K562 (cell line): ENCODE data around the gene KRTAP9-4. TPM values are rescaled to one million over a fixed set of nuclear protein-coding genes. Genes with fewer than 3 reads are reported as not detected.

Source experiments
- ATAC-seq: fragments of 200-7000 bp; cut with Tn5 transposase; 3 replicates; pipeline ENCODE4 v1.9.1; 2020; ENCODE audit warnings: moderate library complexity
- BruUV-seq: library from RNA; stranded (reverse); fragments of 400-500 nt; replicated peaks from 2 replicates; lab custom pipeline; 2021; lab: Mats Ljungman, UMichigan
- CTCF ChIA-PET: fragments of 300-600 bp; formaldehyde crosslinking; extraction: SDS; loops from one replicate; lab custom pipeline; 2021; ENCODE audit warnings: low intra/inter-chr PET ratio; lab: Yijun Ruan, JAX
- POLR2A ChIA-PET: fragments of 300-600, 350-650 bp; sonication (Branson Sonifier 250); formaldehyde crosslinking; extraction: SDS; loops from one replicate; lab custom pipeline; 2021; ENCODE audit warnings: antibody characterized with exemption, inconsistent platforms; lab: Yijun Ruan, JAX
- DNase-seq, 4 experiments: peaks; one replicate each; pipeline versions ENCODE4 v3.0.0 to v3.0.0-alpha.2; 2011 to 2018; ENCODE audit warnings: low spot score in 3 of 4, mixed read lengths in 3 of 4; ENCODE audit errors: extremely low read depth in 1 of 4
- FAIRE-seq: peaks from 2 replicates; lab custom pipeline; 2011; peaks lifted over from hg19 to GRCh38; lab: Jason Lieb, UNC
- H2AFZ ChIP-seq: 2 replicates; pipeline ENCODE4 v1.6.0; 2011; ENCODE audit warnings: low read depth, low read length, control low read depth, inconsistent platforms
- H3K27ac ChIP-seq: fragments of 200-600 bp; 3 replicates; pipeline ENCODE4 v1.8.0; 2011; ENCODE audit warnings: low read depth, mild to moderate bottlenecking, control low read depth, inconsistent platforms, low read length, moderate library complexity, mixed read lengths; ENCODE audit errors: extremely low read depth
- H3K27me3 ChIP-seq, 2 experiments: fragments of 300-600 bp in 1 of 2; 2 replicates in 1 of 2; 3 replicates in 1 of 2; pipeline versions ENCODE4 v1.6.0 to v1.8.0; 2011; ENCODE audit warnings: inconsistent platforms in 2 of 2, low read length in 2 of 2, mild to moderate bottlenecking in 1 of 2, mixed read lengths in 1 of 2, moderate library complexity in 1 of 2; ENCODE audit not compliant: control insufficient read depth in 2 of 2, insufficient read depth in 2 of 2
- H3K36me3 ChIP-seq: fragments of 300-600 bp; 3 replicates; pipeline ENCODE4 v1.8.0; 2011; ENCODE audit warnings: mild to moderate bottlenecking, low read length, inconsistent platforms; ENCODE audit not compliant: control insufficient read depth, insufficient read depth
- H3K4me1 ChIP-seq, 2 experiments: fragments of 200-600 bp in 1 of 2; replicated peaks in 1 of 2; 2 replicates in 1 of 2; 3 replicates in 1 of 2; pipeline versions ENCODE4 v1.5.1 to v1.8.0; 2011; ENCODE audit warnings: inconsistent platforms in 2 of 2, low read length in 2 of 2, mild to moderate bottlenecking in 1 of 2, mixed read lengths in 1 of 2, moderate library complexity in 1 of 2; ENCODE audit not compliant: control insufficient read depth in 2 of 2, insufficient read depth in 2 of 2
- H3K4me2 ChIP-seq: 2 replicates; pipeline ENCODE4 v1.6.1; 2011; ENCODE audit warnings: low read length, control low read depth, inconsistent platforms, mixed read lengths; ENCODE audit not compliant: insufficient read depth
- H3K4me3 ChIP-seq: fragments of 200-600 bp; sonication (generic), shearing (Covaris generic); 2 replicates; pipeline ENCODE4 v1.5.1; 2016; ENCODE audit warnings: control low read depth, inconsistent platforms
- H3K79me2 ChIP-seq: fragments of 200-600 bp; 3 replicates; pipeline ENCODE4 v1.8.0; 2011; ENCODE audit warnings: low read length, inconsistent platforms; ENCODE audit not compliant: control insufficient read depth, insufficient read depth
- H3K9ac ChIP-seq, 2 experiments: 2 replicates each; pipeline versions ENCODE4 v1.6.0 to v1.6.1; 2011; ENCODE audit warnings: low read depth in 2 of 2, low read length in 2 of 2, control low read depth in 1 of 2, inconsistent platforms in 1 of 2, mild to moderate bottlenecking in 1 of 2, mixed read lengths in 1 of 2; ENCODE audit not compliant: insufficient read depth in 1 of 2
- H3K9me1 ChIP-seq: one replicate; pipeline ENCODE4 v1.6.0; 2011; ENCODE audit warnings: inconsistent platforms, mild to moderate bottlenecking, low read length, moderate library complexity; ENCODE audit not compliant: control insufficient read depth, insufficient read depth
- H3K9me3 ChIP-seq: replicated peaks from 2 replicates; pipeline ENCODE4 v1.5.1; 2011; ENCODE audit warnings: low read depth, low read length, inconsistent platforms; ENCODE audit not compliant: control insufficient read depth, insufficient read depth
- H4K20me1 ChIP-seq: replicated peaks from 2 replicates; pipeline ENCODE4 v1.6.1; 2011; ENCODE audit warnings: low read length, inconsistent platforms, mixed read lengths; ENCODE audit not compliant: control insufficient read depth, insufficient read depth
- FIP1L1 ChIP-seq: fragments of 200-400 bp; formaldehyde crosslinking; IDR thresholded peaks from 2 replicates; pipeline ENCODE4 v1.6.1; 2018; ENCODE audit warnings: mild to moderate bottlenecking, low read depth, low read length; ENCODE audit not compliant: poor library complexity, severe bottlenecking
- NR2C2 ChIP-seq, 2 experiments: fragments of 200-800 bp in 1 of 2; sonication (Bioruptor generic) in 1 of 2; sonication (generic) in 1 of 2; formaldehyde crosslinking in 1 of 2; IDR thresholded peaks; 2 replicates each; pipeline versions ENCODE4 v1.6.1 to v1.8.0; 2016 to 2022; ENCODE audit warnings: mild to moderate bottlenecking in 1 of 2, missing compliant biosample characterization in 1 of 2, missing genetic modification characterization in 1 of 2, missing genetic modification reagents in 1 of 2
- RHOXF2B ChIP-seq: fragments of 250-450 bp; sonication (Bioruptor Pico); conservative IDR thresholded peaks from 2 replicates; pipeline ENCODE4 v1.5.1; 2021
- WGBS: fragments of 100-300 bp; shearing (Covaris generic); methylation state at CpG from one replicate; pipeline ENCODE4 v1.1.6; 2016; ENCODE audit warnings: low coverage, mixed read lengths; ENCODE audit not compliant: insufficient coverage; ENCODE audit errors: missing lambda C conversion rate; 5-methylcytosine and 5-hydroxymethylcytosine counted together
- in situ Hi-C: fragments of 300-500 bp; cut with MboI; formaldehyde crosslinking; loops from 4 replicates; pipeline ENCODE4 v1.15.0; 2018; ENCODE audit warnings: inconsistent platforms, mixed read lengths
- intact Hi-C: fragments of 100-400 bp; cut with micrococcal nuclease; formaldehyde crosslinking; loops from 2 replicates; pipeline ENCODE4 v1.14.2; 2022
- polyA plus RNA-seq, 8 experiments: library from polyadenylated mRNA; depleted of rRNA in 4 of 8; stranded (reverse) in 5 of 8; unstranded in 3 of 8; fragments of >200 nt; fragmentation: Nextera tagmentation in 2 of 8; fragmentation: Illumina TruSeq in 1 of 8; extraction: Ambion mirVana in 2 of 8; extraction: Trizol in 1 of 8; gene quantifications; 2 replicates each; pipeline versions ENCODE4 v1.2.1 to v1.2.3, GENCODE V29; 2011 to 2014; ENCODE audit warnings: inconsistent platforms in 1 of 8, missing spikeins in 1 of 8
- total RNA-seq, 7 experiments: library from RNA; depleted of rRNA in 6 of 7; stranded (reverse); fragments of >200 nt in 6 of 7; fragmentation: Illumina TruSeq in 2 of 7; extraction: Trizol in 2 of 7; gene quantifications; 2 replicates each; pipeline versions ENCODE4 v1.2.1 to v1.2.3, GENCODE V29; 2011 to 2021; ENCODE audit warnings: low replicate concordance in 1 of 7
- TF ChIP-seq, protein P1 (sequence below): fragments of 200-800 bp; sonication (Bioruptor generic); IDR thresholded peaks from 2 replicates; pipeline ENCODE4 v1.6.1; 2017; ENCODE audit warnings: missing genetic modification characterization, missing compliant biosample characterization
- TF ChIP-seq, protein P2 (sequence below): fragments of 250-450 bp; sonication (Bioruptor Pico); IDR thresholded peaks from 2 replicates; pipeline ENCODE4 v1.8.0; 2021; ENCODE audit warnings: moderate library complexity, mild to moderate bottlenecking, inconsistent platforms

KRTAP9-4 gene
- total and polyA plus RNA-seq, 9 of the 15 experiments (the other 6 are each of a cell fraction or from before 2014, with no cell fraction given) = not detected

DNA sequence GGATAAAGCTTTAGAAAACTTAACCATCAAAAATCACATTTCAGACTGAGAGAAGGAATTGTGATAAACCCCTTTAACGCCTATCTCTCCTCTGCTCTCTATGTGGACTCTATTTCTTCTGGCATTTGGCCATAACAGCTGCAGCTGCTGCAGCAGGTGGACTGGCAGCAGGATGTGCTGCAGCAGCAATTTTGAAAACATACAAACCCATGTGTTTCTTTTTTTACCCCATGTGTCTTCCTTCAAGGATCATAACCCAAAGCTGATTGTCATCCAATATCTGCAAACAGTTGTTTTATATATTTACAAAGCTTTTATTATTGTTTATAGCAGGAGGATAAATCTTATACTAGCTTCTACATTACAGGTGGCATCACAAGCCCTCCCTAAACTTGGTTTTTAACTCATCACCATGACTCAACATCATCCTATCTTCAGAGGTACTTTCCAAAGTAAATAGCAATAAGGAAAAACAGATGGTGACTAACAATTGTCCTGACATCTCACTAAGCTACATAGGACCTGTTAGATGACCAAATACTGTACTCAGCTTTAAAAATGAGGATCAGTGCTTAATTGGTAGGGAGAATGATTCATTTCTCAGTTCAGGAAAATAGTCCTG is 37.5 kb upstream of the KRTAP9-4 start (continued):
- TF ChIP-seq NR2C2 (CRISPR knock-in tag; IDR thresholded peaks at IDR 0.05) (no peak), NR2C2 (tag; IDR thresholded peaks at IDR 0.05) (no peak), RHOXF2B (no peak), FIP1L1 (no peak)
- TF ChIP-seq, protein P1, sequence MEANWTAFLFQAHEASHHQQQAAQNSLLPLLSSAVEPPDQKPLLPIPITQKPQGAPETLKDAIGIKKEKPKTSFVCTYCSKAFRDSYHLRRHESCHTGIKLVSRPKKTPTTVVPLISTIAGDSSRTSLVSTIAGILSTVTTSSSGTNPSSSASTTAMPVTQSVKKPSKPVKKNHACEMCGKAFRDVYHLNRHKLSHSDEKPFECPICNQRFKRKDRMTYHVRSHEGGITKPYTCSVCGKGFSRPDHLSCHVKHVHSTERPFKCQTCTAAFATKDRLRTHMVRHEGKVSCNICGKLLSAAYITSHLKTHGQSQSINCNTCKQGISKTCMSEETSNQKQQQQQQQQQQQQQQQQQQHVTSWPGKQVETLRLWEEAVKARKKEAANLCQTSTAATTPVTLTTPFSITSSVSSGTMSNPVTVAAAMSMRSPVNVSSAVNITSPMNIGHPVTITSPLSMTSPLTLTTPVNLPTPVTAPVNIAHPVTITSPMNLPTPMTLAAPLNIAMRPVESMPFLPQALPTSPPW (CRISPR knock-in tag) = no peak

DNA sequence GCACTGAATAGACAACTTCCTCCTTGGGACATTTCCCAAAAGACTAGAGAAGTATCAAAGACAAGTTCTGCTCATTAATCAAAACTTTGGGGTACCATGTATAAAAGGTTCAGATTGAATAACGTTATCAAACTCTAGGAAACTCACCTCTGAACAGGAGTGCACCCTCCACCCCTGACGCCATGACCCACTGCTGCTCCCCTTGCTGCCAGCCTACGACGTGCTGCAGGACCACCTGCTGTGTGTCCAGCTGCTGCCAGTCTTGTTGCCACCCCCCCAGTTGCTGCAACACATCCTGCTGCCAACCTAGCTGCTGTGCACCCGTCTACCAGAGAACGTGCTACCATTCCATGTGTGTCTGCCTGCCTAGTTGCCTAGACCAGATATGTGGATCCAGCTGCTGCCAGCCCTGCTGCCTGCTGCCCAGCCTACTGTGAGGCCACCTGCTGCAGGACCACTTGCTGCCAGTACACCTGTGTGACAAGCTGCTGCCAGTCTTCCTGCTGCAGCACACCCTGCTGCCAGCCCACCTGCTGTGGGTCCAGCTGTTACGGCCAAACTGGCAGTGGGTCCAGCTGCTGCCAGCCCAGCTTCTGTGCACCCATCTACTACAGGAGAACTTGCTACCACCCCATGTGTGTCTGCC is 36.8 kb upstream of the KRTAP9-4 start:
- no peak for DNase-seq
- no peak overlapping the region for H2AFZ ChIP-seq
- H3K27me3 ChIP-seq = peaks cover 0 to 15% of the 10 kb centered on the region in 2 experiments; a peak in 2 of 5 replicates
- in situ Hi-C loops (no loop called here), intact Hi-C loops (no loop called here)
- no peaks in the 10 kb centered on the region for H4K20me1 ChIP-seq
- BruUV-seq = no TSS peak
- ChIA-PET CTCF (no interaction called here), POLR2A (no interaction called here)
- no peak overlapping the region for H3K4me2 ChIP-seq
- 1% methylated on average over 7 of the region's 7 CpGs for WGBS
- no peaks in the 10 kb centered on the region; a peak in 1 of 5 replicates for H3K4me1 ChIP-seq
- no peaks in the 10 kb centered on the region for H3K79me2 ChIP-seq
- no peak overlapping the region for H3K4me3 ChIP-seq
- FAIRE-seq = no peak
- TF ChIP-seq, protein P2, sequence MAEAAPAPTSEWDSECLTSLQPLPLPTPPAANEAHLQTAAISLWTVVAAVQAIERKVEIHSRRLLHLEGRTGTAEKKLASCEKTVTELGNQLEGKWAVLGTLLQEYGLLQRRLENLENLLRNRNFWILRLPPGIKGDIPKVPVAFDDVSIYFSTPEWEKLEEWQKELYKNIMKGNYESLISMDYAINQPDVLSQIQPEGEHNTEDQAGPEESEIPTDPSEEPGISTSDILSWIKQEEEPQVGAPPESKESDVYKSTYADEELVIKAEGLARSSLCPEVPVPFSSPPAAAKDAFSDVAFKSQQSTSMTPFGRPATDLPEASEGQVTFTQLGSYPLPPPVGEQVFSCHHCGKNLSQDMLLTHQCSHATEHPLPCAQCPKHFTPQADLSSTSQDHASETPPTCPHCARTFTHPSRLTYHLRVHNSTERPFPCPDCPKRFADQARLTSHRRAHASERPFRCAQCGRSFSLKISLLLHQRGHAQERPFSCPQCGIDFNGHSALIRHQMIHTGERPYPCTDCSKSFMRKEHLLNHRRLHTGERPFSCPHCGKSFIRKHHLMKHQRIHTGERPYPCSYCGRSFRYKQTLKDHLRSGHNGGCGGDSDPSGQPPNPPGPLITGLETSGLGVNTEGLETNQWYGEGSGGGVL (CRISPR knock-in tag) = no peak
- H3K27ac ChIP-seq = no peak overlapping the region
- H3K36me3 ChIP-seq = no peaks in the 10 kb centered on the region
- no peaks in the 10 kb centered on the region for H3K9me3 ChIP-seq
- H3K9me1 ChIP-seq = no peaks in the 10 kb centered on the region
- ATAC-seq = no peak
- H3K9ac ChIP-seq = no peak overlapping the region
